ENCODE results near the gene TFF1. TPM values are rescaled to one million over a fixed set of nuclear protein-coding genes. Genes with fewer than 3 reads are reported as not detected.

The TFF1 gene
- total RNA-seq, 1 experiment from 2014 or later: 111 TPM

- Histone ChIP-seq H3K27ac (ENCODE audit: low read length) (peak overlapping the region; percentile 70), H3K4me2 (ENCODE audit: low read length) (peak overlapping the region; percentile 25), H3K27me3 (ENCODE audit: low read length) (no peaks in the 10 kb centered on the region), H3K9ac (ENCODE audit: low read length) (0 out of 2 replicates have a peak overlapping the region, but pooled peaks have one; percentile 5), H3F3A (ENCODE audit: low read length, unreplicated experiment) (no peaks in the 10 kb centered on the region), H2AFZ (ENCODE audit: low read length) (peak overlapping the region; percentile 1), H3K9me2 (replicated peaks; ENCODE audit: low read length) (no peaks in the 10 kb centered on the region), H3K36me3 (ENCODE audit: low read depth, low read length) (no peaks in the 10 kb centered on the region), H3K79me2 (ENCODE audit: low read length) (no peaks in the 10 kb centered on the region), H3K4me3 (ENCODE audit: low read length) (no peak overlapping the region), H4K20me1 (ENCODE audit: low read length) (no peaks in the 10 kb centered on the region), H3K4me1 (ENCODE audit: insufficient read depth, low read length) (peaks cover 38% of the 10 kb centered on the region), H3K9me3 (ENCODE audit: low read length) (no peaks in the 10 kb centered on the region)
- CTCF ChIA-PET: interaction anchor here (0.6 kb wide), 1 partner anchor 71 kb away, joined by 3 read pairs; no protein-coding TSS in a partner anchor
- intact Hi-C loops (cut with micrococcal nuclease): loop anchor here (1.0 kb wide), 1 partner anchor 14 kb away; the partner anchor contains the start of gene UBASH3A
- ATAC-seq (no peak), DNase-seq (no peak)
- POLR2A ChIA-PET (ENCODE audit: unreplicated experiment): no interaction called here
- no peak for TF ChIP-seq EZH2phosphoT487 (IDR thresholded peaks at IDR 0.05; ENCODE audit: borderline replicate concordance, low read length)
- TF ChIP-seq EZH2 (IDR thresholded peaks at IDR 0.05; ENCODE audit: low read length, unreplicated experiment): no peak
- no peak for TF ChIP-seq CTCF (conservative IDR thresholded peaks at IDR 0.05; ENCODE audit: low read depth, low read length)
- no TSS peak for BruUV-seq (replicated peaks)
Observed at GRCh38 chr21:42388740-42389448, 22.6 kb upstream of the TFF1 start.

GRCh38 chr21:42387843-42388340, 21.6 kb upstream of the TFF1 start:
- no peaks in the 10 kb centered on the region for H3F3A ChIP-seq (ENCODE audit: low read length, unreplicated experiment)
- no peak overlapping the region for H3K27ac ChIP-seq (ENCODE audit: low read length)
- H3K36me3 ChIP-seq (ENCODE audit: low read depth, low read length): no peaks in the 10 kb centered on the region
- ChIA-PET CTCF (interaction anchor here (0.5 kb wide), 1 partner anchor 627 kb away, joined by 3 read pairs; no protein-coding TSS in a partner anchor), POLR2A (ENCODE audit: unreplicated experiment) (no interaction called here)
- DNase-seq (no peak), ATAC-seq (no peak)
- no peak for TF ChIP-seq EZH2 (IDR thresholded peaks at IDR 0.05; ENCODE audit: low read length, unreplicated experiment)
- TF ChIP-seq EZH2phosphoT487 (IDR thresholded peaks at IDR 0.05; ENCODE audit: borderline replicate concordance, low read length): no peak
- no peak for TF ChIP-seq CTCF (conservative IDR thresholded peaks at IDR 0.05; ENCODE audit: low read depth, low read length)
- no peak overlapping the region for H3K9ac ChIP-seq (ENCODE audit: low read length)
- no peaks in the 10 kb centered on the region for H3K9me3 ChIP-seq (ENCODE audit: low read length)
- H3K4me3 ChIP-seq (ENCODE audit: low read length): no peak overlapping the region
- no peak overlapping the region for H2AFZ ChIP-seq (ENCODE audit: low read length)
- no peaks in the 10 kb centered on the region for H3K9me2 ChIP-seq (replicated peaks; ENCODE audit: low read length)
- intact Hi-C loops (cut with micrococcal nuclease): no loop called here
- H4K20me1 ChIP-seq (ENCODE audit: low read length): no peaks in the 10 kb centered on the region
- BruUV-seq (replicated peaks): no TSS peak
- no peaks in the 10 kb centered on the region for H3K79me2 ChIP-seq (ENCODE audit: low read length)
- H3K4me2 ChIP-seq (ENCODE audit: low read length): no peak overlapping the region
- H3K4me1 ChIP-seq (ENCODE audit: insufficient read depth, low read length): peaks cover 31% of the 10 kb centered on the region
- no peaks in the 10 kb centered on the region for H3K27me3 ChIP-seq (ENCODE audit: low read length)

- H3K36me3 ChIP-seq (ENCODE audit: low read depth, low read length): no peaks in the 10 kb centered on the region
- POLR2A ChIA-PET (ENCODE audit: unreplicated experiment): no interaction called here
Observed at GRCh38 chr21:42387164-42387563, 20.8 kb upstream of the TFF1 start.

More at GRCh38 chr21:42387164-42387563, 20.8 kb upstream of the TFF1 start:
- Histone ChIP-seq H3K9ac (ENCODE audit: low read length) (no peak overlapping the region), H3K79me2 (ENCODE audit: low read length) (no peaks in the 10 kb centered on the region), H3K4me1 (ENCODE audit: insufficient read depth, low read length) (peaks cover 28% of the 10 kb centered on the region), H3K4me2 (ENCODE audit: low read length) (no peak overlapping the region), H4K20me1 (ENCODE audit: low read length) (no peaks in the 10 kb centered on the region), H3K27ac (ENCODE audit: low read length) (no peak overlapping the region), H3F3A (ENCODE audit: low read length, unreplicated experiment) (no peaks in the 10 kb centered on the region), H2AFZ (ENCODE audit: low read length) (no peak overlapping the region), H3K4me3 (ENCODE audit: low read length) (no peak overlapping the region), H3K27me3 (ENCODE audit: low read length) (no peaks in the 10 kb centered on the region), H3K9me3 (ENCODE audit: low read length) (no peaks in the 10 kb centered on the region), H3K9me2 (replicated peaks; ENCODE audit: low read length) (no peaks in the 10 kb centered on the region)
- DNase-seq (no peak), ATAC-seq (no peak)
- no TSS peak for BruUV-seq (replicated peaks)
- TF ChIP-seq EZH2 (IDR thresholded peaks at IDR 0.05; ENCODE audit: low read length, unreplicated experiment) (no peak), CTCF (conservative IDR thresholded peaks at IDR 0.05; ENCODE audit: low read depth, low read length) (no peak), EZH2phosphoT487 (IDR thresholded peaks at IDR 0.05; ENCODE audit: borderline replicate concordance, low read length) (no peak)
- intact Hi-C loops (cut with micrococcal nuclease): no loop called here
- CTCF ChIA-PET: interaction anchor here (0.5 kb wide), 1 partner anchor 626 kb away, joined by 3 read pairs; no protein-coding TSS in a partner anchor

Data from PC-3 (cell line).